HUES48 (cell line): ENCODE measurements around the gene MDFIC2.
"Not testable (repeated sequence)": the region's sequence is repeated elsewhere in the genome, so short reads cannot be mapped to it uniquely, and the experiment has no call there.

ENCODE experiments used
- H3K27ac ChIP-seq: one replicate; pipeline ENCODE4 v1.7.0; 2013; ENCODE audit warnings: low read depth, low read length, inconsistent platforms
- H3K27me3 ChIP-seq: 2 replicates; pipeline ENCODE4 v1.6.1; 2013; ENCODE audit warnings: mild to moderate bottlenecking, low read length; ENCODE audit not compliant: control insufficient read depth, insufficient read depth
- H3K36me3 ChIP-seq: 2 replicates; pipeline ENCODE4 v1.6.1; 2013; ENCODE audit warnings: low read length; ENCODE audit not compliant: control insufficient read depth, insufficient read depth
- H3K4me1 ChIP-seq: 2 replicates; pipeline ENCODE4 v1.6.1; 2013; ENCODE audit warnings: mild to moderate bottlenecking, low read length; ENCODE audit not compliant: control insufficient read depth, insufficient read depth
- H3K4me3 ChIP-seq: 2 replicates; pipeline ENCODE4 v1.5.1; 2013; ENCODE audit warnings: mild to moderate bottlenecking, low read depth, low read length
- H3K9ac ChIP-seq: 2 replicates; pipeline ENCODE4 v1.6.1; 2013; ENCODE audit warnings: mild to moderate bottlenecking, low read depth, low read length, moderate library complexity
- H3K9me3 ChIP-seq: 2 replicates; pipeline ENCODE4 v1.6.1; 2013; ENCODE audit warnings: low read length; ENCODE audit not compliant: control insufficient read depth, insufficient read depth

The MDFIC2 gene

GRCh38 chr3:70312336-70312735 is at the start of gene MDFIC2:
Gene MDFIC2 (minus strand): TSS chr3:70312638. CDS start chr3:70311973, 665 bp downstream.
- H3K36me3 ChIP-seq = no peaks in the 10 kb centered on the region
- H3K9me3 ChIP-seq = no peaks in the 10 kb centered on the region
- no peak within 1 kb of the TSS for H3K9ac ChIP-seq
- H3K4me1 ChIP-seq = peaks cover 13% of the 10 kb centered on the region
- H3K27me3 ChIP-seq = no peaks in the 10 kb centered on the region
- no peak within 1 kb of the TSS for H3K27ac ChIP-seq
- no peak within 1 kb of the TSS for H3K4me3 ChIP-seq

GRCh38 chr3:70360979-70361760 is 48.7 kb upstream of the MDFIC2 start:
- Histone ChIP-seq H3K9ac (no peak overlapping the region), H3K4me1 (no peaks in the 10 kb centered on the region), H3K27me3 (no peaks in the 10 kb centered on the region), H3K36me3 (no peaks in the 10 kb centered on the region), H3K27ac (no peak overlapping the region), H3K4me3 (no peak overlapping the region), H3K9me3 (no peaks in the 10 kb centered on the region; the same call in 1 of the 2 replicates)

- Histone ChIP-seq H3K4me1 (no peaks in the 10 kb centered on the region), H3K36me3 (no peaks in the 10 kb centered on the region), H3K9ac (no peak overlapping the region), H3K9me3 (no peaks in the 10 kb centered on the region), H3K27me3 (no peaks in the 10 kb centered on the region), H3K4me3 (no peak overlapping the region), H3K27ac (no peak overlapping the region)
These were observed 47.3 kb upstream of the MDFIC2 start for GRCh38 chr3:70359711-70360110.

GRCh38 chr3:70358978-70359580 is 46.6 kb upstream of the MDFIC2 start:
- H3K27ac ChIP-seq = no peak overlapping the region
- H3K9me3 ChIP-seq = no peaks in the 10 kb centered on the region
- H3K36me3 ChIP-seq = no peaks in the 10 kb centered on the region
- no peak overlapping the region for H3K9ac ChIP-seq
- no peak overlapping the region for H3K4me3 ChIP-seq
- no peaks in the 10 kb centered on the region for H3K4me1 ChIP-seq
- H3K27me3 ChIP-seq = no peaks in the 10 kb centered on the region

- no peak overlapping the region for H3K27ac ChIP-seq
- no peaks in the 10 kb centered on the region for H3K27me3 ChIP-seq
- no peaks in the 10 kb centered on the region for H3K36me3 ChIP-seq
- H3K4me3 ChIP-seq = no peak overlapping the region
- H3K9me3 ChIP-seq = no peaks in the 10 kb centered on the region
- no peaks in the 10 kb centered on the region for H3K4me1 ChIP-seq
- no peak overlapping the region for H3K9ac ChIP-seq
These were observed 39.8 kb upstream of the MDFIC2 start for GRCh38 chr3:70352215-70352614.

- no peaks in the 10 kb centered on the region for H3K27me3 ChIP-seq
- H3K27ac ChIP-seq = no peak overlapping the region
- H3K36me3 ChIP-seq = no peaks in the 10 kb centered on the region
- H3K9ac ChIP-seq = no peak overlapping the region
- no peaks in the 10 kb centered on the region for H3K4me1 ChIP-seq
- H3K9me3 ChIP-seq = no peaks in the 10 kb centered on the region
- no peak overlapping the region for H3K4me3 ChIP-seq
These were observed 29.7 kb upstream of the MDFIC2 start for GRCh38 chr3:70342149-70342548.

- not testable (repeated sequence) for H3K27ac ChIP-seq, H3K4me3 ChIP-seq, H3K4me1 ChIP-seq, H3K9me3 ChIP-seq, H3K36me3 ChIP-seq, H3K27me3 ChIP-seq, H3K9ac ChIP-seq
These were observed 24.4 kb upstream of the MDFIC2 start for GRCh38 chr3:70336885-70337284.

- Histone ChIP-seq H3K9ac (no peak overlapping the region), H3K4me3 (no peak overlapping the region)
These were observed 20.6 kb upstream of the MDFIC2 start for GRCh38 chr3:70333080-70333479.

GRCh38 chr3:70315021-70315420 is 2.6 kb upstream of the MDFIC2 start:
- H3K4me3 ChIP-seq = no peak overlapping the region
- H3K9ac ChIP-seq = no peak overlapping the region
- H3K36me3 ChIP-seq = no peaks in the 10 kb centered on the region
- H3K4me1 ChIP-seq = peaks cover 13% of the 10 kb centered on the region
- no peaks in the 10 kb centered on the region for H3K27me3 ChIP-seq
- no peaks in the 10 kb centered on the region for H3K9me3 ChIP-seq
- H3K27ac ChIP-seq = no peak overlapping the region

More at GRCh38 chr3:70333080-70333479, 20.6 kb upstream of the MDFIC2 start:
- Histone ChIP-seq H3K9me3 (0 out of 2 replicates have a peak, but pooled peaks cover 3% of the 10 kb centered on the region), H3K4me1 (no peaks in the 10 kb centered on the region), H3K36me3 (no peaks in the 10 kb centered on the region), H3K27me3 (no peaks in the 10 kb centered on the region), H3K27ac (no peak overlapping the region)

- peaks cover 13% of the 10 kb centered on the region for H3K4me1 ChIP-seq
- H3K9ac ChIP-seq = no peak overlapping the region
- no peak overlapping the region for H3K27ac ChIP-seq
- H3K27me3 ChIP-seq = no peaks in the 10 kb centered on the region
- no peaks in the 10 kb centered on the region for H3K9me3 ChIP-seq
- no peak overlapping the region for H3K4me3 ChIP-seq
- no peaks in the 10 kb centered on the region for H3K36me3 ChIP-seq
These were observed 1.6 kb downstream of the MDFIC2 start for GRCh38 chr3:70310809-70311208.

- H3K27ac ChIP-seq = no peak overlapping the region
- no peaks in the 10 kb centered on the region for H3K36me3 ChIP-seq
- H3K4me1 ChIP-seq = peaks cover 13% of the 10 kb centered on the region
These were observed 2.8 kb downstream of the MDFIC2 start for GRCh38 chr3:70309591-70309990.

More at GRCh38 chr3:70309591-70309990, 2.8 kb downstream of the MDFIC2 start:
- no peak overlapping the region for H3K4me3 ChIP-seq
- no peak overlapping the region for H3K9ac ChIP-seq
- no peaks in the 10 kb centered on the region for H3K9me3 ChIP-seq
- no peaks in the 10 kb centered on the region for H3K27me3 ChIP-seq
